ENCODE results near the gene EHD3.

Gene EHD3

GRCh38 chr2:31304816-31305215 lies 70.9 kb downstream of the EHD3 start:
- Histone ChIP-seq H3K36me3 (ENCODE audit: insufficient read depth, low read length) (no peaks in the 10 kb centered on the region), H3K27me3 (ENCODE audit: insufficient read depth, low read length) (no peaks in the 10 kb centered on the region), H3K4me3 (ENCODE audit: low read length) (no peak overlapping the region), H3K9me3 (ENCODE audit: low read length) (no peaks in the 10 kb centered on the region), H3K4me1 (ENCODE audit: insufficient read depth, low read length) (no peaks in the 10 kb centered on the region), H2AFZ (ENCODE audit: low read depth, low read length) (no peak overlapping the region)

- H3K4me3 ChIP-seq (ENCODE audit: low read length) = no peak overlapping the region
- H3K9me3 ChIP-seq (ENCODE audit: low read length) = no peaks in the 10 kb centered on the region
- no peak overlapping the region for H2AFZ ChIP-seq (ENCODE audit: low read depth, low read length)
- no peaks in the 10 kb centered on the region for H3K27me3 ChIP-seq (ENCODE audit: insufficient read depth, low read length)
- no peaks in the 10 kb centered on the region for H3K36me3 ChIP-seq (ENCODE audit: insufficient read depth, low read length)
- H3K4me1 ChIP-seq (ENCODE audit: insufficient read depth, low read length) = no peaks in the 10 kb centered on the region
Observed at GRCh38 chr2:31312898-31313297, 78.9 kb downstream of the EHD3 start.

GRCh38 chr2:31314761-31315160 lies 80.8 kb downstream of the EHD3 start:
- H2AFZ ChIP-seq (ENCODE audit: low read depth, low read length) = no peak overlapping the region
- H3K4me1 ChIP-seq (ENCODE audit: insufficient read depth, low read length) = no peaks in the 10 kb centered on the region
- H3K36me3 ChIP-seq (ENCODE audit: insufficient read depth, low read length) = no peaks in the 10 kb centered on the region
- no peak overlapping the region for H3K4me3 ChIP-seq (ENCODE audit: low read length)
- no peaks in the 10 kb centered on the region for H3K9me3 ChIP-seq (ENCODE audit: low read length)
- no peaks in the 10 kb centered on the region for H3K27me3 ChIP-seq (ENCODE audit: insufficient read depth, low read length)

GRCh38 chr2:31317396-31317795 lies 83.4 kb downstream of the EHD3 start:
- H3K4me3 ChIP-seq (ENCODE audit: low read length) = no peak overlapping the region
- H3K27me3 ChIP-seq (ENCODE audit: insufficient read depth, low read length) = peaks cover 3% of the 10 kb centered on the region
- no peak overlapping the region for H2AFZ ChIP-seq (ENCODE audit: low read depth, low read length)
- H3K4me1 ChIP-seq (ENCODE audit: insufficient read depth, low read length) = no peaks in the 10 kb centered on the region
- H3K9me3 ChIP-seq (ENCODE audit: low read length) = no peaks in the 10 kb centered on the region
- H3K36me3 ChIP-seq (ENCODE audit: insufficient read depth, low read length) = no peaks in the 10 kb centered on the region

- no peak overlapping the region for H2AFZ ChIP-seq (ENCODE audit: low read depth, low read length)
- no peak overlapping the region for H3K4me3 ChIP-seq (ENCODE audit: low read length)
- no peaks in the 10 kb centered on the region for H3K36me3 ChIP-seq (ENCODE audit: insufficient read depth, low read length)
- peaks cover 4% of the 10 kb centered on the region for H3K27me3 ChIP-seq (ENCODE audit: insufficient read depth, low read length)
- H3K9me3 ChIP-seq (ENCODE audit: low read length) = no peaks in the 10 kb centered on the region
- H3K4me1 ChIP-seq (ENCODE audit: insufficient read depth, low read length) = no peaks in the 10 kb centered on the region
Observed at GRCh38 chr2:31318361-31319336, 84.7 kb downstream of the EHD3 start.

All from neuron (in vitro differentiated cells).